DOHH2 (cell line): ENCODE results near the gene MYOC.

Experiments
- CTCF ChIP-seq: fragments of 200-600 bp; sonication (generic); IDR thresholded peaks from one replicate; pipeline ENCODE4 v1.5.1; 2014; ENCODE audit warnings: antibody characterized with exemption, mild to moderate bottlenecking, low read depth, low read length; ENCODE audit not compliant: poor library complexity, severe bottlenecking
- EZH2phosphoT487 ChIP-seq: fragments of 200-600 bp; sonication (generic); IDR thresholded peaks from 2 replicates; pipeline ENCODE4 v1.6.1; 2017; ENCODE audit warnings: borderline replicate concordance, mild to moderate bottlenecking, antibody characterized with exemption, low read length, moderate library complexity, mixed read lengths

DNA sequence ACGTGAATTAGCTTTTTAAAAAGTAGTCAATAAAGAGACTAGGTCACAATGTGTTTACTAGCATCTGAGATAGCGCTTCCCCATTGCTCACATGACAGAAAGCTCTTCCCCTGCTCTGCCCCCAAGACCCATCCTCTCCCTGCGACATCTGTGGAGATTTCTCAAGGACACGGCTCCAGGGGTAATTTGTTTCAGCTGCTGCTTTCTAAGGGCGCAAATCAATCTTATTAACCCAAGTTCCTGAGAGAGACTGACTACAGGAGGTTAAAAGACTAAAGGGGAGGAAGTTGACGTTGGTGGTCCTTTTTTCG is 30.4 kb downstream of the MYOC start, which contains the start of gene MYOCOS:
- no peak for TF ChIP-seq EZH2phosphoT487
- no peak for TF ChIP-seq CTCF
